Stimulated activated CD8-positive, alpha-beta memory T cell treated with anti-CD3 and anti-CD28 coated beads, Interleukin-2, amount 100 ng/mL, for 1 hour (primary cell): Measurements from ENCODE around the gene STIM1.
"Not testable (repeated sequence)": the region's sequence is repeated elsewhere in the genome, so short reads cannot be mapped to it uniquely, and the experiment has no call there.

Experiments used
- DNase-seq, 2 donors: peaks; one replicate each; pipeline ENCODE4 v3.0.0-alpha.2; 2020; ENCODE audit warnings: low read depth in 2 of 2

The STIM1 gene

DNA sequence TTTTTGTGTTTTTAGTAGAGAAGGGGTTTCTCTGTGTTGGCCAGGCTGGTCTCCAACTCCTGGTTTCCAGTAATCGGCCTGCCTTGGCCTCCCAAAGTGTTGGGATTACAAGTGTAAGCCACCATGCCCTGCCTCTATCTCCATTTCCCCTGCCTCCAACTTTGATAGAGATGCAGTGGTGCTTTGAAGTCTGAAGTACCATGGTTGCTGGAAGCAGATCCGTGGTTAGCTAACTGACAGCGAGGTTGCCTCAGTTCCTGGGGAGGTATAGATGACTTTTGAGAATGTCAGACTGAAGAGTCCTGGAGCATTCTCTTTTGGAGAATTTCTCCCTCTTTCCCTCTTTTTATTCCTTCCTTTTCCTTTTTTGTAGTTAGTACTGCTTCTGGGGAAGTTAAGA lies 127.6 kb downstream of the STIM1 start:
- DNase-seq: no peak

DNA sequence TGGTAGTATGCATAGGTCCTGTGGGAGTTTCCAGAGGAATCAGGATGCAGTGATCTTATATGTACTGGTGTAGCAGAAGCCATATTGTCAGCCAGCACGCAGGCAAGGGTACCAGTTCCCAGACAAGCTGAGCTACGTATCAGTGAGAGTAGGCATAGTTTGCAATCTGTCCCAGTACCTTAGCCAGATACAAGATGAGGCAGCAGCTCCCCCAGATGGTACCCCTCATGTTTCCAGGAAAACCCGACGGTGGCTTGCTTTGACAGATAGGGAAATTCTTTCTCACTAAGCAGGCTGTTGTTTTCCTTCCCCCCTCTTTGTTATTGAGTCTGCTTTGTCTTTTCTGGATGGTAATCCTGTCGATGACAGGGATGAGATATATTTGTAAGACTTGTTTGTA lies 129.4 kb downstream of the STIM1 start:
- peak in 1 of 2 donors; percentile 15 for DNase-seq

DNA sequence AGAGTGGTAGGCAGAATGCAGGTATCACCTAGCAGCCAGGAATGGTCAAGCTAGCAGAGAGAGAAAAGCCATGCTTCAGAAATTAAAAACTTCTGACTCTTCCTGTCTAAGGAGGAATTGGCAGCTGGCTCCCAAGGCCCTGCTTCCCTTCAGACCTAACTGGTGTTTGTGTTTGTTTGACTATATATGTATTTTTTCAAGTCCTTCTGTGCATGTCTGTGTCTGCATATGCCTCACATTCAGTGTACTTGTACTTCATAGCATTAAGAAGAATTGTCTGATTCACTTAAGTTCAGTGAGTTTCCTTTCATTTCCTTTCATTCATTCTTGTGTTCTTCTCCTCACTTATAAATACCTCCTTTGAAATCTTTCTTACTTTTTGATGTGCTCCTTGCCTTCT lies 130.2 kb downstream of the STIM1 start:
- DNase-seq: no peak

DNA sequence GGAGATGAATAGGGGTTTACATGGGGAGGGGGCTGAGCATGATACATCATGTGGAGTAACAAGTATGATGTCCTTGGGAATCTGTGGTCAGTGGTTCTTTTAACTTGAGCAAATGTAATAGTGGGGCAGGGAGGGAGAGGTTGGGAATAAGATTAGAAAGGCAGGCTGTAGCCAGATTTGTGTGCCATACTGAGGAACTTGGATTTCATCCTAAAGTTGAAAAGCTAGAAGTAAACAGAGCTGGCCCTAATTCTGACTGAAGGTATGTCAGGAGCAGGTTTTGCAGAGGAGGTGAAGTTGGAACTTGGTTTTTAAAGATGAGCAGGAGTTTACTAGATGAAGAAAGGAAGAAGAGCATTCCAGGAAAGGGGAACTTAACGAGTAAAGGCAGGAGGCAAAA lies 130.8 kb downstream of the STIM1 start:
- no peak for DNase-seq

DNA sequence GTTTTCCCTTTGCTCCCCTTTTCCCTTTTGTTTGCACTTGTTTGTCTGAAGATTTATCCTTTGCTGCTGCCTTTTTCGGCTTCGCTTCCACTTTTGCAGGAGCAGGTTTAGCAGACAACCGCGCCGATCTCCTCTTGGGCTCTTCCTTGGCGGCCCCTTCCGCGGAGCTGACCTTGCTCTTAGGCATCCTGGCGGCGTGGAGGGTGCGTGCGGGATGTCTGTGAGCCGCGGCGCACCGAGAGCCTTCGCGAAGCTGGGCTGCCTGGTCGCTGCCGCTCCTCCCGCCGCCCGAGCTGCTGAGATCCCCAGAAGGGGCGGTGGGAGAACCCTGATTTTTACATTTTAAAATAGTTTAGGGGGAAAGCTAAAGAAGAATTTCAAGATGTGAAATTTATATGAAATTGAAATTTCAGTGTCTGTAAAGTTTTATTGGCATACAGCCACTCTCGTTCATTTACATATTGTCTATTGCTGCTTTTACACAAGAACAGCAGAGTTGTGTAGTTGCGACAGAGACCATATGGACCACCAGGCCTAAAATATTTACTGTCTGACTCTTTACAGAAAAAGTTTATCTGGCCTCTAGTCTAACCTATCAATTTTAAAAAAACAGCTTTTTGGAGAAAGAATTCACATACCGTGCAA lies 133.9 kb downstream of the STIM1 start:
- no peak for DNase-seq

DNA sequence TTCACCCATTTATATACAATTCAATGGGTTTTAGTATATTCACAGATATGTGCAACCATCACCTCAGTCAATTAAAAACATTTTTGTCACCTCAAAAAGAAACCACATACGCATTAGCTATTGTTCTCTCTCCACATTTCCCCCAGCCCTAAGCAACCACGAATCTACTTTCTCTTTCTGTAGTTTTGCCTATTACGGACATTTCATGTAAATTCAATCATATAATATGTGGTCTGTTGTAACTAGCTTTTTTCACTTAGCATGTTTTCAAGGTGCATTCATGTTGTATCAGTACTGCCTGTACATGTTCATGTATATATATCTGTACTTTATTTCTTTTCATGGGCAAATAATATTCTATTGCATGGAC lies 134.4 kb downstream of the STIM1 start:
- no peak for DNase-seq

DNA sequence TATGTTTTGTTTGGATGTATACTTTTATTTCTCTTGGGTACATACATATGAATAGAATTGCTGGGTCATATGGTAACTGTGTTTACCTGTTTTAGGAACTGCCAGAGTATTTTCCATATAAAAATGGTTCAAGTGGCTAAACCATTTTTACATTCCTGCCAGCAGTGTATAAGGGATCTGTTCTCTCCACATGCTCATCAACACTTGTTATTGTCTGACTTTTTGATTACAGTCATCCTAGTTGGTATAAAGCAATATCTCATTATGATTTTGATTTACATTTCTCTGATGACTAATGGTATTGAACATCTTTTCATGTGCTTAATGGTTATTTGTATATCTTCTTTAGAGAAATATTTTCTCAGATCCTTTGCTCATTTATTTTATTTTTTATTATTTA lies 134.9 kb downstream of the STIM1 start:
- no peak for DNase-seq

DNA sequence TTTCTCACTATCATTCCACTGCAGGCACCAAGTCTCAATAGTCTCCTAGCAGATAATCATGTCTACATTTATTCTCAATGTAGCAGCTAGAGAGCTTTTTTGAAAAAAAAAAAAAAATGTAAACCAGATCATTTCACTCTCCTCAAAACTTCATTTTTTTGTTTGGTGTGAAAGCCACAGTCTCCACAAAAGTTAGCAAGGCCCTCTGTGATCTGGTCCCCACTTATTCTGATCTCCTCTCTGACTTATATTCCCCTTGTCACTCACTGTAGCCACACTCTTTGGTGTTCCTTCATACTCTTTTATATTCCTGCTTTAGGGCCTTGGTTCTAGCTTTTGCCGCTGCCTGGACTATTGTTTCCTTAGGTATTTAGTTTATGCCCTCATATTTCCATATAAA lies 137.5 kb downstream of the STIM1 start:
- DNase-seq: no peak

DNA sequence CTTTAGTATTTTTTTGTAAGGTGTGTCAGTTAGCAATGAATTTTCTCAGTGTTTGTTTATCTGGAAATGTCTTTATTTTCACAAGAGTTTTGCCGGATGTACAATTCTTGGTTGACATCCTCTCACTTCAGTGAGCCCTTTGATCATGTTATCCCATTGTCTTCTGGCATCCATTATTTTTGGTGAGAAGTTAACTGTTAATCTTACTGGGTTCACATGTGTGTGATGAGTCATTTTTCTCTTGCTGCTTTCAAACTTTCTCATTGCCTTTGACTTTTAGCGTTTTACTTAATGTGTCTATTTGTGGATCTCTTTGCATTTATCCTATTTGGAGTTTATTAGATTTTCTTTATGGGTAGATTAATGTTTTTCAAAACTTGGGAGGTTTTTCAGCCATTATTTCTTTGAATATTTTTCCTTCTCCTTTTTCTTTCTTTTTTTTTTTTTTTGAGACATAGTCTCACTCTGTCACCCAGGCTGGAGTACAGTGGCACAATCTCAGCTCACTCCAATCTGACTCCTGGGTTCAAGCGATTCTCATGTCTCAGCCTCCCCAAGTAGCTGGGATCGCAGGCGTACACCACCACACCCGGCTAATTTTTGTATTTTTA lies 138.7 kb downstream of the STIM1 start:
- no peak for DNase-seq

DNA sequence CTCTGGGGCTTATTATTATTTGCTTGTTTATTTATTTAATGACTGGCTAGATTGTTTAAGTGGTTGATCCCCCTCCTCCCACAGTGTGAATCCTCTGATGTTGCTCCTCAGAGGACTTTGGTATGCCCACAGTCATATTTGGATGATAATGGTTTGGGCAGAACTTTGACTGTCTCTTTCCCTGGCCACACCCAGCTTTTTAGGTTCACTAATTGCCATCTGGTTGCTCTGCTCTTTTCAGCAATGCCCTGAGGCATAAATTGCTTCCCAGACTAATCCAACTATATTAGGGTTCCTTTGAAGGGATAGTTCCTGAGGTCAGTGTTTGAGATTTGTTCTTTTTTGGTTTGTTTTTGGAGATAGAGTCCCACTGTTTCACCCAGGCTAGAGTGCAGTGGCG lies 139.8 kb downstream of the STIM1 start:
- no peak for DNase-seq

DNA sequence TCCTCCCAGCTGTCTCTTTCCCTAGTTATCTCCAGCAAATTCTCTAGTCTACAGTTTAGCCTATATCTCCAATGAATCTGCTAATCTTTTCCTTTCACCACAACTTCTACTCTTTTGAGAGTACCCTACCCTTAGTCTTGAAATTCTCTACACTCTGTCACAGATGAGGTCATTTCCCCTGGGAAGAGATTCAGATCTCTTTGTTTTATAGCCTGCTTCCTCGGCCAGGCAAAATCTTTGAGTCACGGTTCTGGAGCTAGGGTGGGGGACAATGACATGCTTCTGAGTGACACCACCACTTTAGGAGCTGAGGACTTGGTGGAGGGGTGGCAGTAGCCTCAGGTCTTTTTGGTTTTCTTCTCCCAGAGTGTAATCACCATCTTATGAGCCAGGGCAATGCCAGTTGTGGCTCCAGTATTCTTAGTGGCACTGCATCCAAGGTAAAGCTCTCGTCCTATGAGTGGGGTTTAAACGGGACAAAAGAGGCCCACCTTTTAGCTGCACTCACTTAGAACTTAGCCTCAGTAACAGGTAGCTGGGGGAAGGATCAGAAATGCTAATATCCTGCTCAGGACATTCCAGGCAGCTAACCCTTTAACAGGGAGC lies 140.6 kb downstream of the STIM1 start:
- DNase-seq: no peak

DNA sequence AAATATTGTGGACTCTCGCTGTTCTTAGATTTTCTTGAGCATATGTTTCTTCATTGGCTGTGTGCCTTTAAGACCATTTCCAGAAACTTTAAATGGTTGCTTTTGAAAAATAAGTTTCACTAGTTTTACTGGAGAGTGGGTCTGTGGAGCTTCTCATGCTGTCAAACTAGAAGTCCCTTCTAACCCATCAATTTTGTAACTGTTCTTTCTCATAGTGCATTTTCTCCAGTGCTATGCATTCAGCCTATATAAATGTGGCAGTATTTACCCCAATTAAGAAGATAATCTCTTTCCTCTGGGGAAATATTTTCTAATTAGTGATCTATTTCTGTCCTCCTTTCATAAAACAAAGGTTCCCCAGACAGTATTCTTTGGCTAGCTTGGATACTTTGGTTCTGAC lies 141.2 kb downstream of the STIM1 start:
- DNase-seq: no peak

DNA sequence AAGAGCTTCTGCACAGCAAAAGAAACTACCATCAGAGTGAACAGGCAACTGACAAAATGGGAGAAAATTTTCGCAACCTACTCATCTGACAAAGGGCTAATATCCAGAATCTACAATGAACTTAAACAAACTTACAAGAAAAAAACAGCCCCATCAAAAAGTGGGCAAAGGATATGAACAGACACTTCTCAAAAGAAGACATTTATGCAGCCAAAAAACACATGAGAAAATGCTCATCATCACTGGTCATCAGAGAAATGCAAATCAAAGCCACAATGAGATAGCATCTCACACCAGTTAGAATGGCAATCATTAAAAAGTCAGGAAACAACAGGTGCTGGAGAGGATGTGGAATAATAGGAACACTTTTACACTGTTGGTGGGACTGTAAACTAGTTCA lies 149.3 kb downstream of the STIM1 start:
- DNase-seq: not testable (repeated sequence)

DNA sequence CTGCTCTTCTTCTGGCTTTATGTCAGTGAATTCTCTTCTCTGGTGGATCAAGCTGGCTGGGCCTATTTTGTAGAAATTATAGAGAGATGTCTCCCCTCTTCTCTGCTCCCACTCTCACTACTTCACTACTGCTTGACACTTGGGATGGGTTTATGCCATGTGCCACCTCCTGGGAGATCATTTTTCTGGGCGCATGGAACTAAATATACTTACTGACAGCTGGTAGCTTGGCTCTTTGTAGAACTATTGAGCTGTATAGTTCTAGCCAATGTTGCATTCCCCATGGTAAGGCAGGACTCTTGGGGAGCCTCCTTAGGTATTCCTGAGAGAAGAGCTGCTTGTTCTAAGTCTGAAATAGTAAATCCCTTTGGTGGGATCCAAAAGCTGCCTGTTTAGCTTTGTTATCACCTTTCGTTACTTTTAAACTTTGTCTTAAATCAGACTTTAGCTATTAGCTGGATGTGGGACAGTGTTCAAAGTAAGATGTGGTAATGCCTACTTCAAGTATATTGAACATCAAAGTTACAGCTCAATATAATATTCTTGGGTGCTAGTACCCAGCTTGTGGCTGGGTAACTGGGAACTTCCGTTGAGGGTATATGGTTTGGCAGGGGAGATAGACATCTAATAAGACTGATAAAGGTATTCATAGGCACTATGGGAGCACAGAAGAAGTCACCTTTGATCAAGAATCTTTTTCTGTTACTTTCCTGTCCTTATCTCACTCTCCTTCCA lies 151.6 kb downstream of the STIM1 start:
- no peak for DNase-seq

DNA sequence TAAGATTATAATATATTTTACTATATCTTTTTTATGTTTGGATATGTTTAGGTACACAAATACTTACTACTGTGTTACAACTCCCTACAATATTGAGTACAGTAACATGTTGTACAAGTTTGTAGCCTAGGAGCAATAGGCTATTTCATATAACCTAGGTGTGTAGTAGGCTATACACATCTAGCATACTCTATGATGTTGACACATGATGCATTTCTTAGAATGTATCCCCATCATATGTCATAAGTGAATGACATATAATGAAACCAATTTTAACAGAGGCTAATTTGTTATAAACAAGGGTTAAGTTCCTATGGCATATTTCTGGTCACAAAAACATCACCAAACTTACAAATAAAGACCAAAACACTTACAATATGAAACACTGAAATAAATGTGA lies 152.7 kb downstream of the STIM1 start:
- no peak for DNase-seq

DNA sequence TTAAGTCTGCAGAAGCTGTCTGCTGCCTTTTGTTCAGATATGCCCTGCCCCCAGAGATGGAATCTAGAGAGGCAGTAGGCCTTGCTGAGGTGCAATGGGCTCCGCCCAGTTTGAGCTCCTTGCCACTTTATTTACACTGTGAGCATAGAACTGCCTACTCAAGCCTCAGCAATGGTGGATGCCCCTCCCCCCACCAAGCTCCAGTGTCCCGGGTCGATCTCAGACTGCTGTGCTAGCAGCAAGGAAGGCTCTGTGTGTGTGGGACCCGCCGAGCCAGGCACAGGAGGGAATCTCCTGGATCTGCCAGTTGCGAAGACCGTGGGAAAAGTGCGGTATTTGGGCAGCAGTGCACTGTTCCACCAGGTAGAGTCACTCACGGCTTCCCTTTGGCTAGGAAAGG lies 161.1 kb downstream of the STIM1 start:
- not testable (repeated sequence) for DNase-seq

DNA sequence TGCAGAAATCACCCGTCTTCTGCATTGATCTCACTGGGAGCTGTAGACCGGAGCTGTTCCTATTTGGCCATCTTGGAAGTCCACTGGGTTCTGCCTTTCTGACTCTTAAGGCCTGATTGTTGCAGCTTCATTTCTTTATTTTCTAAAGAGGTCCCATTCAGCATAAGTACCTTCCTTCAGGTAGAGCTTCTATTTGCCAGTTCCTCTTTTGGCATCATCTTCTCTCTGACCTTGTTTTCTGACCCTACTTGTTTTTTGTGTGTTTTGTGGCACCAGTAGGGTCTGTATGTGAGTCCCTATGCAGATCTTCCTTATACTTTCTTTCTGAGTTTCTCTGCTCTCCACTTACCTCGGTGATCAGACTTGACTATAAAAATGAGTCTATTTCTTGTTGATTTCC lies 161.7 kb downstream of the STIM1 start:
- DNase-seq: no peak

DNA sequence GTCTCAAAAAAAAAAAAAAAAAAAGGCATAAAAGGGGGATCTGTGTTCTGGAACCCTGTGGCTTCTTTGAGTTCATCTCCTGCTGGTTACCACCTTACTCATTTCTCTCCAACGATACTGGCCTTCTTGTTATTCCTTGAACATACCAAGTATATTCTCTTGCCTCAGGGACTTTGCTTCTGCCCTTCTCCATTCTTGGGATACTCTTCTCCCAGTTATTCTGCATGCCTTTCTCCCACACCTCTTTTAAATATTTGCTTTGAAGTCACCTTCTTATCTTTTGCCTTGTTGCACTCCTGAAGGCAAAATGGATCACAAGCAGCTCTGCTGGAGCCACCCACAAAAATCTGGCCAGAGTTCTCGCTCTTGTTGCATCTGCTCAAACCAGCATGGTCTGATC lies 163.2 kb downstream of the STIM1 start:
- no peak for DNase-seq

DNA sequence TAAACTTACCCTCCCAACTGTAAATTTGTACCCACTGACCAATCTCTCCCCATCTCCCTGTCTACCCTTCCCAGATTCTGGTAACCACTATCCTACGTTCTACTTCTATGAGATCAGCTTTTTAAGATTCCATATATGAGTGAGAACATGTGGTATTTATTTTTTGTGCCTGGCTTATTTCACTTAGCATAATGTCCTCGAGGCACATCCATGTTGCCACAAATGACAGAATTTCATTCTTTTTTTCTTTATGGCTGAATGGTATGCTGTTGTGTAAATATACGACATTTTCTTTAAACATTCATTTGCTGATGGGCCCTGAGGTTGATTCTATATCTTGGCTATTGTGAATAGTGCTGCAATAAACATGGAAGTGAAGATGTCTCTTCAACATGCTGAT lies 164.4 kb downstream of the STIM1 start:
- DNase-seq: no peak

DNA sequence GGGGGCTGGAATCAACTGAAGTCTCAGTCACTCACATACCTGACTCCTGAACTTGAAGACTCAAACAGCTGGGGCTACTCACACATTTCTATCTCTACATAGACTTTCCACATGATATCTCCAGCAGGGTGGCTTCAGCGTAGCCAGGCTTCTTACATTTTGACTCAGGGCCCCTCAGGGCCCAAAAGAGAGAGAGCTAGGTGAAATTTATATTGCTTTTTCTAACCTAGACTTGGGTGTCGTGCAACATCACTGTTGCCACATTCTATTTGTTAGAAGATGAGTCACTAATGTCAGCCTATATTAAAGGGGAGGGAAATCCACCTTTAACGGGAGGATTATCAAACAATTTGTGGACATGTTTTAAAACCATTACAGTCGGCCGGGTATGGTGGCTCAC lies 167.2 kb downstream of the STIM1 start:
- DNase-seq: no peak

DNA sequence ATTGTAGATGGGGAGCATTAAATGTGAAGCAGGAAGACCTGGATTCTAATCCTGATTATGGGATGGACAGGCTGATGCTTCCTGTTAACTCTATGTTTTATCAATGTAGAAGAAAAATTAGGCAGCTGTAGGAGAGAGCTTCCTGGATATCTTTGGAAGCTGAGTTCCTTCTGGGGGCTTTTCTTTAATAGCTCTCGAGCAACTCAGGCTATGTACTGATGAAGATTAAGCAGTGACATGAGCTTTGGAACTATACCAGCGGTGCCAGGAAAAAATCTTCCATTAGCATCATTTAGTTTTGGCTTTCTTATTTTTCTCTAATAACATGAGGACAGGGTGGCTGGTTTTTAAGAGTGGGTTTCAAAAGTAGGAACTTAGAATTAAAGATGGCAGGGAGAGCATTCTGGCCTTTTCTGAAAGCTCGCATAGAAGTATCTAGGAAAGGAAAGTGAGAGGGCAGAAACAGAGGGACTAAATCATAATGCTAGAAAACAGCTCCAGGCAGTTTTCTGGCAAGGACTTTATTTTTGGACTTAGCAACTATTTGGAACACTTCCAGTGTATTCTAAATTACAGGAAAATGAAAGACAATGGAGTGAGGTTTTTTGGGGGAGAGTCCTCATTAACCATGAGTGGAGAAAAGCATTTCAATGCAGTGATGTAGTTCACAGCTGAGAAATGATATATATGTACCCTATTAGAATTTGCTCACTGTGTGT lies 169.9 kb downstream of the STIM1 start:
- no peak for DNase-seq

DNA sequence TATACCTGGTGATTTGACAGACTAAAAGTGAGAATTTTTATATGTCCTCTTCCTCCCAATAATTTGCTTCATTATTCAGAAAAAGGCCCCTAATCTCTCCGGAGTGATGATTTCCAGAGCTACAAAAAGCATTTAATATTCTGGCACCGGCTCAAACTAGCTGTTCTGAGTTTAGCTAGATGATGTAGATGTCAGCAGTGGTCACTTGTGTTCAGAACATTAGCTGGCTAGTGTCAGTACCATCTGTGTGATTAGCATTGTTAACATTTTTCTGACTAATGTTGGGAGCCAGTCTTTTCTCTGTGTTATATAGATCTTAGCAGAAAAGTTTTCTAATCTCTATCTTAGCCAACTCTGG lies 170.5 kb downstream of the STIM1 start:
- DNase-seq: no peak
